AG04449 (cell line): ENCODE data around the gene ATP6V1C2.
"Not testable (repeated sequence)": the region's sequence is repeated elsewhere in the genome, so short reads cannot be mapped to it uniquely, and the experiment has no call there.

Experiments
- CTCF ChIA-PET: fragments of 350-600 bp; formaldehyde crosslinking; extraction: SDS; loops from one replicate; lab custom pipeline; 2021; ENCODE audit warnings: antibody characterized with exemption; lab: Yijun Ruan, JAX
- POLR2A ChIA-PET: fragments of 400-600, 350-600 bp; formaldehyde crosslinking; extraction: SDS; loops from one replicate; lab custom pipeline; 2020; ENCODE audit warnings: antibody characterized with exemption, inconsistent platforms; lab: Yijun Ruan, JAX
- DNase-seq: peaks from one replicate; pipeline ENCODE4 v3.0.0-alpha.2; 2010; ENCODE audit warnings: low read depth, low spot score
- H3K4me3 ChIP-seq: 2 replicates; pipeline ENCODE4 v1.5.1; 2011; ENCODE audit warnings: low read depth, mild to moderate bottlenecking, control low read depth, low read length
- CTCF ChIP-seq: IDR thresholded peaks from one replicate; pipeline ENCODE4 v1.5.1; 2011; ENCODE audit warnings: mild to moderate bottlenecking, moderate library complexity, low read length, control low read depth, inconsistent platforms; ENCODE audit not compliant: insufficient read depth; ENCODE audit errors: missing control alignments

Gene ATP6V1C2

GRCh38 chr2:10814571-10815331 lies 93.3 kb downstream of the ATP6V1C2 start:
- ChIA-PET CTCF (interaction anchor here (0.7 to 6.2 kb wide), 6 partner anchors 10 to 396 kb away, joined by 3 to 78 read pairs (median 4); a partner anchor contains a TSS), POLR2A (no interaction called here)
- no peak for TF ChIP-seq CTCF
- no peak overlapping the region for H3K4me3 ChIP-seq
- no peak for DNase-seq

GRCh38 chr2:10817413-10817812 lies 96.0 kb downstream of the ATP6V1C2 start:
- no peak overlapping the region for H3K4me3 ChIP-seq
- POLR2A ChIA-PET, result no interaction called here
- peak; percentile 48 for TF ChIP-seq CTCF
- CTCF ChIA-PET, result interaction anchor here (0.7 to 6.2 kb wide), 10 partner anchors 14 to 875 kb away, joined by 3 to 78 read pairs (median 3); a partner anchor contains a TSS
- no peak for DNase-seq

DNA sequence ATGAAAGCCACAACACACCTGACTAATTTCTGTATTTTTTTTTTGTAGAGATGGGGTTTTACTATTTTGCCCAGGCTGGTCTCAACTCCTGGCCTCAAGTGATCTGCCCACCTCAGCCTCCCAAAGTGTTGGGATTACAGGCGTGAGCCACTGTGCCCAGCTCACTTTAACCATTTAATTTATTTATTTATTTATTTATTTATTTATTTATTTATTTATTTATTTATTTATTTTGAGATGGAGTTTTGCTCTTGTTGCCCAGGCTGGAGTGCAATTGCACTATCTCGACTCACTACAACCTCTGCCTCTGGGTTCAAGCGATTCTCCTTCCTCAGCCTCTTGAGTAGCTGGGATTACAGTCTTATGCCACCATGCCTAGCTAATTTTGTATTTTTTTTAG lies 96.9 kb downstream of the ATP6V1C2 start:
- DNase-seq, POLR2A ChIA-PET, H3K4me3 ChIP-seq: not testable (repeated sequence)
- CTCF ChIA-PET, result interaction anchor here (0.8 to 6.2 kb wide), 8 partner anchors 13 to 874 kb away, joined by 3 to 78 read pairs (median 4); a partner anchor contains a TSS

DNA sequence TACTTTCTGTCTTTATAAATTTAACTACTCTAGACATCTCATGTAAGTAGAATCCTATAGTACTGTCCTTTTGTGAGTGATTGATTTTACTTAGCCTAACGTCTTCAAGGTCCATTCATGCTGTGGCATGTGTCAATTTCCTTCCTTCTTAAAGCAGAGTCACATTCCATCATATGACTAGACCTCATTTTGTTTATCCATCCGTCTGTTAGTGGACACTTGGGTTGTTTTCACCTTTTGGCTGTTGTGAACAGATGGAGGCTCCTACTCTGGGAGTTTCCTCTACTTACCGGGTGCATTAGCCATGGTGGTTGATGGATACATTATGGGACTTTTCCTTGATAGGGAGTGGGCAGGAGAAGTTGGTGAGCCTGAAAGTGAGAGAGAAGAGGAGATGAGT lies 97.6 kb downstream of the ATP6V1C2 start:
- ChIA-PET POLR2A (no interaction called here), CTCF (interaction anchor here (1.7 to 6.2 kb wide), 2 partner anchors 12 to 17 kb away, joined by 4 to 78 read pairs; no protein-coding TSS in a partner anchor)
- TF ChIP-seq CTCF, result no peak
- H3K4me3 ChIP-seq, result no peak overlapping the region
- DNase-seq, result no peak

- no peak for TF ChIP-seq CTCF
- H3K4me3 ChIP-seq, result no peak overlapping the region
- DNase-seq, result no peak
- POLR2A ChIA-PET, result no interaction called here
- CTCF ChIA-PET, result interaction anchor here (1.4 to 6.2 kb wide), 3 partner anchors 11 to 313 kb away, joined by 4 to 78 read pairs (median 5); a partner anchor contains a TSS
Measured at GRCh38 chr2:10819714-10820314, 98.4 kb downstream of the ATP6V1C2 start.

- TF ChIP-seq CTCF, result no peak
- CTCF ChIA-PET, result interaction anchor here (0.7 to 6.2 kb wide), 5 partner anchors 11 to 312 kb away, joined by 3 to 78 read pairs (median 5); a partner anchor contains a TSS
- POLR2A ChIA-PET, result no interaction called here
- H3K4me3 ChIP-seq, result no peak overlapping the region
- no peak for DNase-seq
Measured at GRCh38 chr2:10820562-10820961, 99.1 kb downstream of the ATP6V1C2 start.
